ENCODE data around the gene BBS1.

BBS1 gene

GRCh38 chr11:66555416-66555815 lies 45.0 kb downstream of the BBS1 start:
- no peak for DNase-seq

GRCh38 chr11:66556086-66556485 lies 45.7 kb downstream of the BBS1 start:
- DNase-seq: no peak

GRCh38 chr11:66557733-66558326 lies 47.4 kb downstream of the BBS1 start:
- DNase-seq: no peak

GRCh38 chr11:66559142-66559865 lies 48.9 kb downstream of the BBS1 start:
- DNase-seq: peak; percentile 36

GRCh38 chr11:66559866-66560676 lies 49.6 kb downstream of the BBS1 start:
- DNase-seq: no peak

GRCh38 chr11:66561178-66561974 lies 50.9 kb downstream of the BBS1 start:
- no peak for DNase-seq

- no peak for DNase-seq
Measured at GRCh38 chr11:66561975-66562248, 51.5 kb downstream of the BBS1 start.

- no peak for DNase-seq
Measured at GRCh38 chr11:66562275-66562674, 51.8 kb downstream of the BBS1 start.

GRCh38 chr11:66562907-66563583 lies 52.6 kb downstream of the BBS1 start:
- DNase-seq: no peak

- no peak for DNase-seq
Measured at GRCh38 chr11:66563832-66564231, 53.4 kb downstream of the BBS1 start.

GRCh38 chr11:66564538-66564937 lies 54.1 kb downstream of the BBS1 start:
- DNase-seq: no peak

- no peak for DNase-seq
Measured at GRCh38 chr11:66564984-66565383, 54.5 kb downstream of the BBS1 start.

- no peak for DNase-seq
Measured at GRCh38 chr11:66566221-66566620, 55.8 kb downstream of the BBS1 start.

- no peak for DNase-seq
Measured at GRCh38 chr11:66567787-66568123, 57.3 kb downstream of the BBS1 start.

- DNase-seq: peak; percentile 94
Measured at GRCh38 chr11:66568124-66568916, 57.9 kb downstream of the BBS1 start, which contains the start of gene CTSF. Gene CTSF, minus strand, starts transcription at chr11:66568606. Its CDS starts 120 bp downstream, at chr11:66568486.

- no peak for DNase-seq
Measured at GRCh38 chr11:66569076-66569475, 58.6 kb downstream of the BBS1 start.

GRCh38 chr11:66570079-66570849 lies 59.8 kb downstream of the BBS1 start:
- DNase-seq: peak; percentile 30

GRCh38 chr11:66570850-66571180 lies 60.4 kb downstream of the BBS1 start:
- no peak for DNase-seq

- DNase-seq: peak; percentile 91
Measured at GRCh38 chr11:66579017-66579606, 68.7 kb downstream of the BBS1 start.

- DNase-seq: no peak
Measured at GRCh38 chr11:66580803-66581202, 70.4 kb downstream of the BBS1 start.

GRCh38 chr11:66581261-66581660 lies 70.8 kb downstream of the BBS1 start:
- DNase-seq: no peak
